Thyroid gland (tissue), 4 donors: ENCODE results near the gene HPCA. TPM values are rescaled to one million over a fixed set of nuclear protein-coding genes. Genes with fewer than 3 reads are reported as not detected.

Experiments used
- DNase-seq, 2 donors: peaks; one replicate each; pipeline ENCODE4 v3.0.0-alpha.2; 2019
- H3K27ac ChIP-seq, 3 donors: fragments of 200-600 bp; sonication (generic); 1 replicate in 2 of 3; 2 replicates in 1 of 3; pipeline ENCODE4 v1.5.1; 2016 to 2019; ENCODE audit warnings: mild to moderate bottlenecking in 1 of 3, moderate library complexity in 1 of 3
- H3K27me3 ChIP-seq: fragments of 200-600 bp; sonication (generic); one replicate; pipeline ENCODE4 v1.5.1; 2019
- H3K36me3 ChIP-seq, 2 donors: fragments of 200-600 bp; sonication (generic); one replicate each; pipeline ENCODE4 v1.5.1; 2016 to 2019
- H3K4me1 ChIP-seq, 2 donors: fragments of 200-600 bp; sonication (generic); one replicate each; pipeline ENCODE4 v1.5.1; 2017 to 2019
- H3K4me3 ChIP-seq, 3 donors: fragments of 200-600 bp; sonication (generic); replicated peaks in 1 of 3; 1 replicate in 2 of 3; 2 replicates in 1 of 3; pipeline ENCODE4 v1.5.1; 2016; ENCODE audit warnings: mild to moderate bottlenecking in 1 of 3
- H3K9me3 ChIP-seq: fragments of 200-600 bp; sonication (generic); one replicate; pipeline ENCODE4 v1.5.1; 2017
- CTCF ChIP-seq, 6 experiments: fragments of 200-600 bp in 3 of 6; fragments of 450-650 bp in 3 of 6; sonication (generic) in 3 of 6; IDR thresholded peaks; one replicate each; pipeline ENCODE4 v1.5.1; 2016 to 2019; ENCODE audit warnings: antibody characterized with exemption in 6 of 6, mild to moderate bottlenecking in 2 of 6, inconsistent platforms in 1 of 6, moderate library complexity in 1 of 6
- POLR2A ChIP-seq, 2 donors: fragments of 450-650 bp; IDR thresholded peaks; one replicate each; pipeline ENCODE4 v1.6.1; 2017; ENCODE audit warnings: antibody characterized with exemption in 2 of 2, mild to moderate bottlenecking in 2 of 2, moderate library complexity in 1 of 2
- WGBS, 2 donors: methylation state at CpG; one replicate each; pipeline ENCODE4 v1.1.5; 2017; 5-methylcytosine and 5-hydroxymethylcytosine counted together
- intact Hi-C: fragments of 100-400 bp; cut with DNase I; formaldehyde crosslinking; loops from one replicate; pipeline ENCODE4 v1.15.1; 2023
- total RNA-seq, 4 donors: library from RNA; depleted of rRNA; stranded (reverse); fragments of >200 nt; gene quantifications; one replicate each; pipeline ENCODE4 v1.2.3, GENCODE V29; 2016

HPCA gene
- total RNA-seq, 4 donors from 2014 or later: not detected

GRCh38 chr1:32892368-32893197, 6.3 kb downstream of the HPCA start:
- intact Hi-C loops: no loop called here
- no peaks in the 10 kb centered on the region for H3K9me3 ChIP-seq
- H3K4me3 ChIP-seq: peak overlapping the region in 1 of 3 donors; percentile 37
- TF ChIP-seq CTCF (IDR thresholded peaks at IDR 0.05): peak in 4 of 6 experiments; percentile 16 to 41 (median 28)
- TF ChIP-seq POLR2A (IDR thresholded peaks at IDR 0.05): no peak
- H3K27me3 ChIP-seq: peaks cover under 1% of the 10 kb centered on the region
- WGBS, 2 donors: 21 to 43% methylated on average over 21 to 47 of the region's 49 CpGs
- peak; percentile 25 for DNase-seq
- no peak overlapping the region for H3K27ac ChIP-seq
- no peaks in the 10 kb centered on the region for H3K36me3 ChIP-seq
- H3K4me1 ChIP-seq: peaks cover 4 to 13% of the 10 kb centered on the region in 2 donors

- DNase-seq: peak; percentile 53 to 62
- intact Hi-C loops: no loop called here
- WGBS, 2 donors: 1 to 5% methylated on average over 44 to 51 of the region's 58 CpGs
- no peak overlapping the region for H3K27ac ChIP-seq
- TF ChIP-seq POLR2A (IDR thresholded peaks at IDR 0.05): no peak
- TF ChIP-seq CTCF (IDR thresholded peaks at IDR 0.05): no peak
- H3K9me3 ChIP-seq: no peaks in the 10 kb centered on the region
- peaks cover 4 to 13% of the 10 kb centered on the region in 2 donors for H3K4me1 ChIP-seq
- no peaks in the 10 kb centered on the region for H3K27me3 ChIP-seq
- peak overlapping the region in 2 of 3 donors; percentile 31 to 37 for H3K4me3 ChIP-seq
- H3K36me3 ChIP-seq: no peaks in the 10 kb centered on the region
Observed at GRCh38 chr1:32893198-32894018, 7.1 kb downstream of the HPCA start.

GRCh38 chr1:32894019-32894600, 7.8 kb downstream of the HPCA start:
- H3K4me1 ChIP-seq: peaks cover 4 to 13% of the 10 kb centered on the region in 2 donors
- H3K27me3 ChIP-seq: no peaks in the 10 kb centered on the region
- TF ChIP-seq POLR2A (IDR thresholded peaks at IDR 0.05): no peak
- TF ChIP-seq CTCF (IDR thresholded peaks at IDR 0.05): no peak
- no peaks in the 10 kb centered on the region for H3K9me3 ChIP-seq
- no peak overlapping the region for H3K27ac ChIP-seq
- 63 to 72% methylated on average over 4 to 6 of the region's 8 CpGs for WGBS, 2 donors
- no peaks in the 10 kb centered on the region for H3K36me3 ChIP-seq
- DNase-seq: no peak
- peak overlapping the region in 1 of 3 donors; percentile 37 for H3K4me3 ChIP-seq
- intact Hi-C loops: no loop called here

- intact Hi-C loops: no loop called here
- TF ChIP-seq POLR2A (IDR thresholded peaks at IDR 0.05): no peak
- no peak for TF ChIP-seq CTCF (IDR thresholded peaks at IDR 0.05)
- H3K27ac ChIP-seq: no peak overlapping the region
Observed at GRCh38 chr1:32894681-32895080, 8.4 kb downstream of the HPCA start.

More at GRCh38 chr1:32894681-32895080, 8.4 kb downstream of the HPCA start:
- Histone ChIP-seq H3K27me3 (no peaks in the 10 kb centered on the region), H3K4me3 (no peak overlapping the region), H3K36me3 (no peaks in the 10 kb centered on the region), H3K4me1 (peaks cover 4 to 13% of the 10 kb centered on the region in 2 donors), H3K9me3 (no peaks in the 10 kb centered on the region)
- DNase-seq: no peak
- 83 to 88% methylated on average over 5 of the region's 6 CpGs for WGBS, 2 donors
